Uterus (tissue), 4 donors: ENCODE measurements around the gene VPS37C. TPM values are rescaled to one million over a fixed set of nuclear protein-coding genes. Genes with fewer than 3 reads are reported as not detected.

ENCODE experiments used
- DNase-seq, 2 donors: peaks; one replicate each; pipeline ENCODE4 v3.0.0-alpha.2; 2019 to 2020
- H3K27ac ChIP-seq, 2 donors: fragments of 200-600 bp; sonication (generic); 1 replicate in 1 of 2; 2 replicates in 1 of 2; pipeline ENCODE4 v1.5.1; 2016 to 2018
- H3K27me3 ChIP-seq, 2 donors: fragments of 200-600 bp; sonication (generic); one replicate each; pipeline ENCODE4 v1.5.1; 2018 to 2019; ENCODE audit warnings: control low read depth in 1 of 2
- H3K36me3 ChIP-seq, 2 donors: fragments of 200-600 bp; sonication (generic); one replicate each; pipeline ENCODE4 v1.5.1; 2019; ENCODE audit warnings: control low read depth in 1 of 2
- H3K4me1 ChIP-seq, 2 donors: fragments of 200-600 bp; sonication (generic); one replicate each; pipeline ENCODE4 v1.5.1; 2018 to 2019; ENCODE audit warnings: control low read depth in 1 of 2
- H3K4me3 ChIP-seq, 2 donors: fragments of 200-600 bp; sonication (generic); 1 replicate in 1 of 2; 2 replicates in 1 of 2; pipeline ENCODE4 v1.5.1; 2018 to 2019; ENCODE audit warnings: mild to moderate bottlenecking in 1 of 2
- H3K9me3 ChIP-seq, 2 donors: fragments of 200-600 bp; sonication (generic); one replicate each; pipeline ENCODE4 v1.5.1; 2019; ENCODE audit warnings: control low read depth in 1 of 2
- POLR2A ChIP-seq, 2 donors: fragments of 450-650 bp; IDR thresholded peaks; one replicate each; pipeline ENCODE4 v1.6.1; 2016; ENCODE audit warnings: antibody characterized with exemption in 2 of 2, mild to moderate bottlenecking in 1 of 2, moderate library complexity in 1 of 2
- intact Hi-C: fragments of 100-400 bp; cut with DNase I; formaldehyde crosslinking; loops from one replicate; pipeline ENCODE4 v1.15.1; 2023; ENCODE audit warnings: low total_unique reads
- total RNA-seq, 4 donors: library from RNA; depleted of rRNA in 3 of 4; stranded (reverse); fragments of >200 nt in 3 of 4; gene quantifications; one replicate each; pipeline versions ENCODE4 v1.1.0 to v1.2.4, GENCODE V29; 2014 to 2023
- TF ChIP-seq, protein P1 (sequence below), 4 experiments: fragments of 200-600 bp in 2 of 4; fragments of 450-650 bp in 2 of 4; sonication (generic) in 2 of 4; IDR thresholded peaks; one replicate each; pipeline ENCODE4 v1.5.1; 2016 to 2019; ENCODE audit warnings: antibody characterized with exemption in 4 of 4, mild to moderate bottlenecking in 2 of 4, moderate library complexity in 1 of 4
- donor health status: DM: yes; HTN: yes; CAD: no.

Gene VPS37C
- total RNA-seq, 4 donors from 2014 or later: 0.26 to 26.3 (median 13.3) TPM

GRCh38 chr11:61117168-61117520 is 44.1 kb downstream of the VPS37C start:
- H3K4me3 ChIP-seq: no peak overlapping the region
- no peaks in the 10 kb centered on the region for H3K4me1 ChIP-seq
- no peaks in the 10 kb centered on the region for H3K9me3 ChIP-seq
- no peaks in the 10 kb centered on the region for H3K36me3 ChIP-seq
- TF ChIP-seq, protein P1, sequence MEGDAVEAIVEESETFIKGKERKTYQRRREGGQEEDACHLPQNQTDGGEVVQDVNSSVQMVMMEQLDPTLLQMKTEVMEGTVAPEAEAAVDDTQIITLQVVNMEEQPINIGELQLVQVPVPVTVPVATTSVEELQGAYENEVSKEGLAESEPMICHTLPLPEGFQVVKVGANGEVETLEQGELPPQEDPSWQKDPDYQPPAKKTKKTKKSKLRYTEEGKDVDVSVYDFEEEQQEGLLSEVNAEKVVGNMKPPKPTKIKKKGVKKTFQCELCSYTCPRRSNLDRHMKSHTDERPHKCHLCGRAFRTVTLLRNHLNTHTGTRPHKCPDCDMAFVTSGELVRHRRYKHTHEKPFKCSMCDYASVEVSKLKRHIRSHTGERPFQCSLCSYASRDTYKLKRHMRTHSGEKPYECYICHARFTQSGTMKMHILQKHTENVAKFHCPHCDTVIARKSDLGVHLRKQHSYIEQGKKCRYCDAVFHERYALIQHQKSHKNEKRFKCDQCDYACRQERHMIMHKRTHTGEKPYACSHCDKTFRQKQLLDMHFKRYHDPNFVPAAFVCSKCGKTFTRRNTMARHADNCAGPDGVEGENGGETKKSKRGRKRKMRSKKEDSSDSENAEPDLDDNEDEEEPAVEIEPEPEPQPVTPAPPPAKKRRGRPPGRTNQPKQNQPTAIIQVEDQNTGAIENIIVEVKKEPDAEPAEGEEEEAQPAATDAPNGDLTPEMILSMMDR (IDR thresholded peaks at IDR 0.05): no peak
- TF ChIP-seq POLR2A (IDR thresholded peaks at IDR 0.05): no peak
- H3K27me3 ChIP-seq: no peaks in the 10 kb centered on the region
- intact Hi-C loops: no loop called here
- no peak for DNase-seq
- no peak overlapping the region for H3K27ac ChIP-seq

DNA sequence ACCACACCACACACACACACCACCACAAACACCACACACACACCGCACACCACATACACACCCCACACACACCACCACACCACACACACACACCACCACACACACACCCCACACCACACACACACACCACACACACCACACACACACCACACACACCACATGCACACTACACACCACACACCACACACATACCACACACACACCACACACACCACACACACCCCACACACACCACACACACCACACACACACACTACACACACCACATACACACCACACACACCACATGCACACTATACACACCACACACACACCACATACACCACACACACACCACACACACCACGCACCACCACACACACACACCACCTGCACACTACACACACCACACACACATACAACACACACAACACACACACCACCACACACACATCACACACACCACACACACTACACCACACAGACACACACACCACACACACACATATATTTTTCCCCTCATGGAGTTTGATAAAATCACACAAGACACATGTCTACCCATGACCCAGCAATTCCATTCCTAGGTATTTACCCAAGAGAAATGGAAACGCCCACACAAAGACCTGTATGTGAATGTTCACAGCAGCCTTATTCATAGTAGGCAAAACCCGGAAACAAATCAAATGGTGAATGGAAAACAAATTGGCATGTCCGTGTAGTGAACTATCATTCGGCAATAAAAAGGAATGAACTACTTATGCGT is 44.6 kb downstream of the VPS37C start:
- Histone ChIP-seq H3K4me3 (no peak overlapping the region), H3K27ac (no peak overlapping the region), H3K36me3 (no peaks in the 10 kb centered on the region), H3K4me1 (no peaks in the 10 kb centered on the region), H3K9me3 (no peaks in the 10 kb centered on the region), H3K27me3 (no peaks in the 10 kb centered on the region)
- TF ChIP-seq, protein P1 (IDR thresholded peaks at IDR 0.05): no peak
- no peak for TF ChIP-seq POLR2A (IDR thresholded peaks at IDR 0.05)
- intact Hi-C loops: no loop called here
- no peak for DNase-seq

DNA sequence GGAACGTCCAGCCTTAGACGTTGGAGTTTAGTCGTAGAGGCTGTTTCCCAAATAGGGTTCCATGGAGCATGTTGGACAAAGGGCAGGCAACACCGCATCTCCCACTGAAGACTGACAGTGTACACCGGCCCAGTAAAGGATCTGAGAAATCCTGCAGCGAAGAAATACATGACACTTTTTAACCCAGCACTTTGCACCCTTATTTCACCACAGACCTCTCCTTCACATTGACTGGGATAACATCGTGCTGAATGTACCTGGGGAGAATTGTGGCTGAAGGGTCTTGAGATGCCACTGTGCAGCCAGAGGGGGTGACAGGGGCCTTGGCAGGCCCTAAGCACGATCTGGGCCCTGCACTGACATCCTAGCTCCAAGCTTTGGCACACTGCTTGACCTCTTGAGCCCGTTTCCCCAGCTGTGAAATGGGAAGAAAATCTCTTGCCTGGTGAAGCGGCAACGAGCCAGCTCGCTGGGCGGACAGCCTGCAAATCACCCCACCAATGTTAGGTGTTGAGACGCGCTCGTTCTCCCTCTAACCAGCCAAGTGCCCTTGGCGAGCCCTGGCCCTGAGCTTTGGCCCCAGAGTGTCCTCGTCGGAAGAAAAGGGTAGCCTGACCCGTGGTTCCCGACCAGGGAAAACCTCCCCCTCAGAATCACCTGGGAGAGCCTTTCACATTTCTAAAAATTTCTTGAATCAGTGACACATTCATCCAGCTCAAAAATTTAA is 45.6 kb downstream of the VPS37C start:
- H3K4me3 ChIP-seq: no peak overlapping the region
- no peaks in the 10 kb centered on the region for H3K36me3 ChIP-seq
- H3K4me1 ChIP-seq: no peaks in the 10 kb centered on the region
- H3K27ac ChIP-seq: no peak overlapping the region
- H3K27me3 ChIP-seq: no peaks in the 10 kb centered on the region
- intact Hi-C loops: no loop called here
- DNase-seq: no peak
- TF ChIP-seq POLR2A (IDR thresholded peaks at IDR 0.05): no peak
- TF ChIP-seq, protein P1 (IDR thresholded peaks at IDR 0.05): no peak
- H3K9me3 ChIP-seq: no peaks in the 10 kb centered on the region

- H3K27ac ChIP-seq: no peak overlapping the region
- DNase-seq: no peak
- H3K9me3 ChIP-seq: no peaks in the 10 kb centered on the region
- no peaks in the 10 kb centered on the region for H3K4me1 ChIP-seq
- intact Hi-C loops: no loop called here
- H3K27me3 ChIP-seq: no peaks in the 10 kb centered on the region
- H3K36me3 ChIP-seq: no peaks in the 10 kb centered on the region
- TF ChIP-seq, protein P1 (IDR thresholded peaks at IDR 0.05): no peak
- no peak for TF ChIP-seq POLR2A (IDR thresholded peaks at IDR 0.05)
- H3K4me3 ChIP-seq: no peak overlapping the region
Observed at GRCh38 chr11:61114913-61115312, 46.3 kb downstream of the VPS37C start.

DNA sequence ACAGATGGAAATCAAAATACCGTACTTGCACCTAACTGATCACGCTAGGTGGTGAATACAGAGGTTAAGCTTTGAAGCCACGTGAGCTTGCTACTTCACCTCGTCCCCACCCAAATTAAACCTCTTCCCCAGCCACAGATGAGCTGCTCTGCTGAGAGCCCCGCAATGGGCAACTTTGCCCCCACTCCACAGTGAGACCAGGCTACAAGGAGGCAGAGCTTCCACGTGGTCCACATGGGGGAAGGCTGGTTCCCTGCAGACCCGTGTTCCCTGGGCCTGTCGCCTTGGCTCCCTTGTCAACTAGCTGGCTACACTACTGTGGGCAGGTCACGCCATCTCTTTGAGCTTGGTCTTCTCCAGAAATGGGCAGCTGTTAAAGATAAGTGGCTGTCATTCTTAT is 48.0 kb downstream of the VPS37C start:
- Histone ChIP-seq H3K4me3 (no peak overlapping the region), H3K9me3 (no peaks in the 10 kb centered on the region), H3K4me1 (no peaks in the 10 kb centered on the region), H3K27me3 (no peaks in the 10 kb centered on the region), H3K36me3 (no peaks in the 10 kb centered on the region), H3K27ac (no peak overlapping the region)
- TF ChIP-seq POLR2A (IDR thresholded peaks at IDR 0.05): no peak
- TF ChIP-seq, protein P1 (IDR thresholded peaks at IDR 0.05): no peak
- intact Hi-C loops: no loop called here
- no peak for DNase-seq
